ENCODE data around the gene EMC7. TPM values are rescaled to one million over a fixed set of nuclear protein-coding genes. Genes with fewer than 3 reads are reported as not detected.

The EMC7 gene
- total and polyA plus RNA-seq, 2 of the 13 experiments (the other 11 are each of a cell fraction or from before 2014, with no cell fraction given) = 46.8 to 113 TPM

- no peak for TF ChIP-seq HNF1A (IDR thresholded peaks at IDR 0.05; ENCODE audit: low read depth)
- TF ChIP-seq HNF1A (CRISPR knock-in tag; IDR thresholded peaks at IDR 0.05; ENCODE audit: borderline replicate concordance) = no peak
Observed at GRCh38 chr15:34065261-34065660, 36.4 kb downstream of the EMC7 start (continued).

GRCh38 chr15:34064438-34064837 lies 37.2 kb downstream of the EMC7 start:
- Histone ChIP-seq H3K4me3 (replicated peaks in 1 of 3; ENCODE audit: insufficient read depth in 1 of 3, low read depth in 2 of 3, low read length in 3 of 3) (no peak overlapping the region), H3K9ac (ENCODE audit: insufficient read depth, low read depth, low read length) (no peak overlapping the region), H3K4me1 (ENCODE audit: insufficient read depth, low read length) (no peaks in the 10 kb centered on the region), H4K20me1 (ENCODE audit: insufficient read depth, low read length) (no peaks in the 10 kb centered on the region), H3K36me3 (replicated peaks in 1 of 2; ENCODE audit: control insufficient read depth in 1 of 2, insufficient read depth in 2 of 2, low read length in 2 of 2) (no peaks in the 10 kb centered on the region), H2AFZ (ENCODE audit: low read length) (no peak overlapping the region), H3K27ac (ENCODE audit: extremely low read length, insufficient read depth, low read length) (no peak overlapping the region), H3K27me3 (ENCODE audit: control insufficient read depth in 1 of 2, insufficient read depth in 2 of 2, low read length in 2 of 2) (no peaks in the 10 kb centered on the region), H3K4me2 (ENCODE audit: low read depth, low read length) (no peak overlapping the region), H3K79me2 (ENCODE audit: insufficient read depth, low read length) (no peaks in the 10 kb centered on the region), H3K9me3 (ENCODE audit: low read length) (no peaks in the 10 kb centered on the region)
- DNase-seq (ENCODE audit: low spot score) (no peak), ATAC-seq (no peak), FAIRE-seq (no peak)
- BruUV-seq (replicated peaks) = no TSS peak
- in situ Hi-C loops (cut with HindIII; ENCODE audit: extremely low pct_ligation_motif_present, low pct_unique_long_range_greater_than_20kb) = loop anchor here (25.0 kb wide), 2 partner anchors 298 to 523 kb away; partner anchors contain the start of genes GOLGA8B and LPCAT4
- ChIA-PET POLR2A (no interaction called here), CTCF (ENCODE audit: low intra/inter-chr PET ratio, low total read pairs) (no interaction called here)
- intact Hi-C loops (cut with micrococcal nuclease; ENCODE audit: unreplicated experiment) = no loop called here
- 0% methylated on average over 1 of the region's 1 CpG for WGBS (ENCODE audit: low lambda C conversion rate)
- TF ChIP-seq BCL3 (CRISPR knock-in tag; IDR thresholded peaks at IDR 0.05) (no peak), AHDC1 (CRISPR knock-in tag; IDR thresholded peaks at IDR 0.05; ENCODE audit: borderline replicate concordance) (no peak), TEF (CRISPR knock-in tag; IDR thresholded peaks at IDR 0.05) (no peak), ZNF557 (CRISPR knock-in tag; IDR thresholded peaks at IDR 0.05) (no peak), SOX6 (IDR thresholded peaks at IDR 0.05) (no peak), SOX6 (CRISPR knock-in tag; IDR thresholded peaks at IDR 0.05) (no peak), CBX1 (IDR thresholded peaks at IDR 0.05; ENCODE audit: low read depth) (no peak), ZNF709 (CRISPR knock-in tag; IDR thresholded peaks at IDR 0.05) (no peak)

All from HepG2 (cell line).